Neural cell (in vitro differentiated cells): Measurements from ENCODE around the gene ZSCAN21.

ENCODE experiments used
- CTCF ChIP-seq: fragments of 450-650 bp; IDR thresholded peaks from 2 replicates; pipeline ENCODE4 v1.5.1; 2014; ENCODE audit warnings: antibody characterized with exemption, mild to moderate bottlenecking, moderate library complexity; ENCODE audit not compliant: poor library complexity, severe bottlenecking
- EZH2 ChIP-seq: fragments of 200-600, 300-800 bp; shearing (Covaris generic), sonication (generic); IDR thresholded peaks from 2 replicates; pipeline ENCODE4 v1.6.1; 2014; ENCODE audit warnings: antibody characterized with exemption, low read length, borderline replicate concordance, mild to moderate bottlenecking; ENCODE audit not compliant: insufficient read depth, poor library complexity, severe bottlenecking
- POLR2AphosphoS5 ChIP-seq: IDR thresholded peaks from 2 replicates; pipeline ENCODE4 v1.6.1; 2012
- RAD21 ChIP-seq: fragments of 450-650 bp; conservative IDR thresholded peaks from 2 replicates; pipeline ENCODE4 v1.6.1; 2014; ENCODE audit warnings: antibody characterized with exemption, mild to moderate bottlenecking, moderate library complexity
- TAF1 ChIP-seq: IDR thresholded peaks from 2 replicates; pipeline ENCODE4 v1.6.1; 2012; ENCODE audit warnings: low read depth

GRCh38 chr7:100064162-100064561 is 14.6 kb downstream of the ZSCAN21 start:
- TF ChIP-seq CTCF (no peak), POLR2AphosphoS5 (no peak), RAD21 (no peak), EZH2 (no peak), TAF1 (no peak)
